A549 treated with ZK216348 at 1 μM for 4 hours (cell line): ENCODE measurements around the gene DKC1. TPM values are rescaled to one million over a fixed set of nuclear protein-coding genes. Genes with fewer than 3 reads are reported as not detected.

Experiments
- total RNA-seq: library from RNA; stranded (reverse); fragments of 200-300 nt; extraction: Qiagen RNA extraction; gene quantifications from 5 replicates; pipeline ENCODE4 v1.2.3, GENCODE V29; 2022; ENCODE audit warnings: low read depth

Gene DKC1
- 153 to 244 TPM (median 171 TPM) in 5 replicates for total RNA-seq

GRCh38 chrX:154762537-154763296 lies at the start of gene DKC1:
DKC1 (plus strand) TSS chrX:154762864; CDS start chrX:154762966, 102 bp downstream.

GRCh38 chrX:154750301-154751202 lies 12.1 kb upstream of the DKC1 start, which contains the start of gene GAB3:
GAB3 (minus strand) TSS chrX:154751077; CDS start chrX:154751025, 52 bp downstream.

GRCh38 chrX:154804957-154805695 lies 42.5 kb downstream of the DKC1 start, which contains the start of gene MPP1:
MPP1 (minus strand) TSS chrX:154805485; CDS start chrX:154805373, 112 bp downstream.

Other genes with a start within 250 kb of the DKC1 start
- 27.7 to 49.1 TPM (median 46.5 TPM) in 5 replicates for gene FAM3A, start 246.6 kb upstream of the DKC1 start, total RNA-seq
- 1,245 to 1,640 TPM (median 1,501 TPM) in 5 replicates for gene G6PD, start 216.0 kb upstream of the DKC1 start, total RNA-seq
- 30.5 to 46.4 TPM (median 42.7 TPM) in 5 replicates for gene IKBKG, start 215.2 kb upstream of the DKC1 start, total RNA-seq
- not detected in 5 replicates for gene CTAG1A, start 177.7 kb upstream of the DKC1 start, total RNA-seq
- not detected in 5 replicates for gene CTAG1B, start 143.6 kb upstream of the DKC1 start, total RNA-seq
- gene CTAG2, start 109.3 kb upstream of the DKC1 start, total RNA-seq, result not detected in 5 replicates
- 0.21 to 1.9 TPM (median 0.70 TPM) in 5 replicates for gene GAB3, start 11.8 kb upstream of the DKC1 start, total RNA-seq
- 17.2 to 18.6 TPM (median 17.3 TPM) in 5 replicates for gene MPP1, start 42.6 kb downstream of the DKC1 start, total RNA-seq
- gene SMIM9, start 71.8 kb downstream of the DKC1 start, total RNA-seq, result not detected in 5 replicates
- gene F8A1, start 123.5 kb downstream of the DKC1 start, total RNA-seq, result 57.8 to 118 TPM (median 103 TPM) in 5 replicates